ENCODE results near the gene ADGRV1.
"Not testable (repeated sequence)": the region's sequence is repeated elsewhere in the genome, so short reads cannot be mapped to it uniquely, and the experiment has no call there.

ADGRV1 gene

GRCh38 chr5:90644132-90644531, 85.5 kb downstream of the ADGRV1 start:
- DNase-seq (ENCODE audit: low spot score): no peak
- no peak for FAIRE-seq

- DNase-seq (ENCODE audit: low spot score) (no peak), FAIRE-seq (no peak)
Observed at GRCh38 chr5:90645024-90645610, 86.5 kb downstream of the ADGRV1 start.

GRCh38 chr5:90650767-90651166, 92.2 kb downstream of the ADGRV1 start:
- DNase-seq (ENCODE audit: low spot score) (no peak), FAIRE-seq (no peak)

- FAIRE-seq: no peak
- no peak for DNase-seq (ENCODE audit: low spot score)
Observed at GRCh38 chr5:90654215-90654614, 95.6 kb downstream of the ADGRV1 start.

GRCh38 chr5:90655423-90655822, 96.8 kb downstream of the ADGRV1 start:
- FAIRE-seq (no peak), DNase-seq (ENCODE audit: low spot score) (no peak)

GRCh38 chr5:90657030-90657429, 98.4 kb downstream of the ADGRV1 start:
- no peak for DNase-seq (ENCODE audit: low spot score)
- no peak for FAIRE-seq

- no peak for DNase-seq (ENCODE audit: low spot score)
Observed at GRCh38 chr5:90657788-90658187, 99.2 kb downstream of the ADGRV1 start.

GRCh38 chr5:90658620-90659019, 100.0 kb downstream of the ADGRV1 start:
- FAIRE-seq (no peak), DNase-seq (ENCODE audit: low spot score) (no peak)

More at GRCh38 chr5:90657788-90658187, 99.2 kb downstream of the ADGRV1 start:
- FAIRE-seq: no peak

GRCh38 chr5:90668079-90668565, 109.5 kb downstream of the ADGRV1 start:
- DNase-seq (ENCODE audit: low spot score); FAIRE-seq: not testable (repeated sequence)

- DNase-seq (ENCODE audit: low spot score) (no peak), FAIRE-seq (no peak)
Observed at GRCh38 chr5:90675222-90675621, 116.6 kb downstream of the ADGRV1 start.

GRCh38 chr5:90680921-90681563, 122.4 kb downstream of the ADGRV1 start:
- DNase-seq (ENCODE audit: low spot score) (no peak), FAIRE-seq (no peak)

- DNase-seq (ENCODE audit: low spot score) (no peak), FAIRE-seq (no peak)
Observed at GRCh38 chr5:90682278-90682677, 123.7 kb downstream of the ADGRV1 start.

- FAIRE-seq (no peak), DNase-seq (ENCODE audit: low spot score) (no peak)
Observed at GRCh38 chr5:90685425-90686022, 126.9 kb downstream of the ADGRV1 start.

- DNase-seq (ENCODE audit: low spot score); FAIRE-seq: not testable (repeated sequence)
Observed at GRCh38 chr5:90686363-90686762, 127.8 kb downstream of the ADGRV1 start.

GRCh38 chr5:90687458-90687857, 128.9 kb downstream of the ADGRV1 start:
- DNase-seq (ENCODE audit: low spot score); FAIRE-seq: not testable (repeated sequence)

- no peak for FAIRE-seq
- no peak for DNase-seq (ENCODE audit: low spot score)
Observed at GRCh38 chr5:90689064-90689463, 130.5 kb downstream of the ADGRV1 start.

- FAIRE-seq (no peak), DNase-seq (ENCODE audit: low spot score) (no peak)
Observed at GRCh38 chr5:90690307-90690706, 131.7 kb downstream of the ADGRV1 start.

- DNase-seq (ENCODE audit: low spot score) (no peak), FAIRE-seq (no peak)
Observed at GRCh38 chr5:90691533-90691932, 132.9 kb downstream of the ADGRV1 start.

GRCh38 chr5:90696153-90696552, 137.6 kb downstream of the ADGRV1 start:
- DNase-seq (ENCODE audit: low spot score) (no peak), FAIRE-seq (no peak)

GRCh38 chr5:90700299-90700698, 141.7 kb downstream of the ADGRV1 start:
- FAIRE-seq (no peak), DNase-seq (ENCODE audit: low spot score) (no peak)

GRCh38 chr5:90703932-90704331, 145.3 kb downstream of the ADGRV1 start:
- DNase-seq (ENCODE audit: low spot score) (no peak), FAIRE-seq (no peak)

- FAIRE-seq (no peak), DNase-seq (ENCODE audit: low spot score) (no peak)
Observed at GRCh38 chr5:90707698-90708097, 149.1 kb downstream of the ADGRV1 start.

Measured in RCC 7860 (cell line).